ENCODE measurements around the gene S100A8.

GRCh38 chr1:153402226-153402625, 11.4 kb upstream of the S100A8 start:
- TF ChIP-seq CTCF (IDR thresholded peaks at IDR 0.05) (no peak), POLR2AphosphoS5 (IDR thresholded peaks at IDR 0.05) (no peak), POLR2A (IDR thresholded peaks at IDR 0.05) (no peak)
